Neutrophil (primary cell): ENCODE results near the gene IMPDH1.

Experiments
- H3K27ac ChIP-seq: fragments of 200-600 bp; sonication (generic); 2 replicates; pipeline ENCODE4 v1.5.1; 2016; ENCODE audit warnings: mild to moderate bottlenecking, moderate library complexity
- H3K27me3 ChIP-seq: fragments of 200-600 bp; sonication (generic); 2 replicates; pipeline ENCODE4 v1.6.0; 2016; ENCODE audit warnings: mild to moderate bottlenecking
- H3K36me3 ChIP-seq: fragments of 200-600 bp; sonication (generic); 2 replicates; pipeline ENCODE4 v1.5.1; 2017
- H3K4me1 ChIP-seq, 2 experiments: fragments of 200-600 bp in 1 of 2; sonication (generic) in 1 of 2; 1 replicate in 1 of 2; 2 replicates in 1 of 2; pipeline versions ENCODE4 v1.5.1 to v1.6.1; 2013 to 2016; ENCODE audit warnings: low read depth in 1 of 2, low read length in 1 of 2, mild to moderate bottlenecking in 1 of 2, moderate library complexity in 1 of 2; ENCODE audit not compliant: control insufficient read depth in 1 of 2, insufficient read depth in 1 of 2
- H3K4me3 ChIP-seq, 2 experiments: fragments of 200-600 bp in 1 of 2; sonication (generic) in 1 of 2; 1 replicate in 1 of 2; 2 replicates in 1 of 2; pipeline ENCODE4 v1.5.1; 2013 to 2016; ENCODE audit warnings: low read depth in 1 of 2, low read length in 1 of 2, mild to moderate bottlenecking in 1 of 2, moderate library complexity in 1 of 2
- H3K9me3 ChIP-seq: fragments of 200-600 bp; sonication (generic); 2 replicates; pipeline ENCODE4 v1.5.1; 2016
- TF ChIP-seq, protein P1 (sequence below): fragments of 200-600 bp; sonication (generic); IDR thresholded peaks from 2 replicates; pipeline ENCODE4 v1.5.1; 2016; ENCODE audit warnings: antibody characterized with exemption

Gene IMPDH1

DNA sequence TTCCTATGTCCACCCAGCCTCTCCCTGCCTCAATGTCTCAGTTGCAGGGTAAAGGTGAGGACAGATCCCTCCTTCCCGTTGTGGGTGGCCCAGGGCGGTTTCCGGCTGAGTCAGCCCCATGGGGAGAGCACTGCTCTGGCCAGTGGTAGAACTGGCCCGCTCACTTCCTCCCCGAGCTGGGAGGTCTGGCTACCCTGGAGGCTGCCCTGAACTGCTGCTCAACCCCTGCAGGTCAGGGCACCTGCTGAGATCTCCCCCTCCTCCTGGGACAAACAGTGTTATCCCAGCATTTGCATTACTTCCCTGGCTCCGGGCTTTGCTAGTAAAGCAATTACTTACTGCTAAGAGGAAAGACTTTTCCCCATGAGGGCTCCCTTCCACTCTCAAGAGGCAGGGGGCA lies 21.4 kb upstream of the IMPDH1 start:
- Histone ChIP-seq H3K9me3 (no peaks in the 10 kb centered on the region), H3K4me3 (no peak overlapping the region), H3K27me3 (no peaks in the 10 kb centered on the region), H3K4me1 (no peaks in the 10 kb centered on the region), H3K36me3 (no peaks in the 10 kb centered on the region), H3K27ac (no peak overlapping the region)
- TF ChIP-seq, protein P1, sequence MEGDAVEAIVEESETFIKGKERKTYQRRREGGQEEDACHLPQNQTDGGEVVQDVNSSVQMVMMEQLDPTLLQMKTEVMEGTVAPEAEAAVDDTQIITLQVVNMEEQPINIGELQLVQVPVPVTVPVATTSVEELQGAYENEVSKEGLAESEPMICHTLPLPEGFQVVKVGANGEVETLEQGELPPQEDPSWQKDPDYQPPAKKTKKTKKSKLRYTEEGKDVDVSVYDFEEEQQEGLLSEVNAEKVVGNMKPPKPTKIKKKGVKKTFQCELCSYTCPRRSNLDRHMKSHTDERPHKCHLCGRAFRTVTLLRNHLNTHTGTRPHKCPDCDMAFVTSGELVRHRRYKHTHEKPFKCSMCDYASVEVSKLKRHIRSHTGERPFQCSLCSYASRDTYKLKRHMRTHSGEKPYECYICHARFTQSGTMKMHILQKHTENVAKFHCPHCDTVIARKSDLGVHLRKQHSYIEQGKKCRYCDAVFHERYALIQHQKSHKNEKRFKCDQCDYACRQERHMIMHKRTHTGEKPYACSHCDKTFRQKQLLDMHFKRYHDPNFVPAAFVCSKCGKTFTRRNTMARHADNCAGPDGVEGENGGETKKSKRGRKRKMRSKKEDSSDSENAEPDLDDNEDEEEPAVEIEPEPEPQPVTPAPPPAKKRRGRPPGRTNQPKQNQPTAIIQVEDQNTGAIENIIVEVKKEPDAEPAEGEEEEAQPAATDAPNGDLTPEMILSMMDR, result no peak

DNA sequence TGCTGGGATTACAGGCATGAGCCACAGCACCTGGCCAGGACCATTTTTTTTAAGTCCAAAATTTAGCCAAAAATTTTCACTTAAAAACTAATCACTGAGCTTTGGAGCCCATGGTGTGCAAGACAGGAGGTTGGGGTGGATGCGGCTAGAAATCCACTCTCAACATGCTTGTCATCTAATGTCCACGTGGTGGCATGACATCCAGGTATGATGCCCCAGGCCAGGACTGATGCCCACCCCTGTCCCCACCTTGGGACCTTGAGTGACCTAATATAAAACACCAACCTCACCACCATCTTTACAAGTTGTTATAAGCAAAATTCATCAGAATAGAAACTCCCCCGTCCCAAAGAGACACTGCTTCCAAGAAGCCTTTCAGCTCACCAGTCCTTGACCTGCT lies 20.4 kb upstream of the IMPDH1 start:
- Histone ChIP-seq H3K4me3 (no peak overlapping the region), H3K27ac (no peak overlapping the region), H3K4me1 (no peaks in the 10 kb centered on the region), H3K27me3 (no peaks in the 10 kb centered on the region), H3K9me3 (no peaks in the 10 kb centered on the region), H3K36me3 (no peaks in the 10 kb centered on the region)
- TF ChIP-seq, protein P1, result no peak

DNA sequence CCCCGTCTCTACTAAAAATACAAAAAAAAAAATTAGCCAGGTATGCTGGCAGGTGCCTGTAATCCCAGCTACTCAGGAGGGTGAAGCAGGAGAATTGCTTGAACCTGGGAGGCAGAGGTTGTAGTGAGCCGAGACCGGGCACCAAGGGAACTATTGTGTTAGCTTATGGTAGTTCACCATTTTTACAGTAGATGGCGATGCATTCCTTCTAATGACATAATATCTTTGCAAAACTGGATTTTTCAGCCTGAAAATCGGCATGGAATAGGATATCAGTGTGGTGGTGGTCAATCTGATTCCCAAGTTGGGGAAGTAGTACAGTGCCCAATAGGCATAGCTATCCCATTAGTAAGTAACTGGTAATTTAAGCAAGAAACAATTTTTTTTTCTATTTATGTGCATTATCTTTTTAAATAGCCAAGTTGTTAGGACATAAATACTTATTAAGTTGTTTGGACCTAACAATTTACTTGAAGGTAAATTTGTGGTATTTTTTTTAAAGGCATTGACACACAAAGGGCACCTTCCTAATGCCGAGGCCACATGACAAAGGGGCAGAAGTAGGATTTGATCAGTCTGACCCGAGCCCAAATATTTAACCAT lies 17.6 kb upstream of the IMPDH1 start:
- TF ChIP-seq, protein P1, result peak; percentile 83
- H3K4me3 ChIP-seq, result no peak overlapping the region
- no peak overlapping the region for H3K27ac ChIP-seq
- H3K4me1 ChIP-seq, result no peaks in the 10 kb centered on the region
- no peaks in the 10 kb centered on the region for H3K27me3 ChIP-seq
- no peaks in the 10 kb centered on the region for H3K36me3 ChIP-seq
- H3K9me3 ChIP-seq, result no peaks in the 10 kb centered on the region

DNA sequence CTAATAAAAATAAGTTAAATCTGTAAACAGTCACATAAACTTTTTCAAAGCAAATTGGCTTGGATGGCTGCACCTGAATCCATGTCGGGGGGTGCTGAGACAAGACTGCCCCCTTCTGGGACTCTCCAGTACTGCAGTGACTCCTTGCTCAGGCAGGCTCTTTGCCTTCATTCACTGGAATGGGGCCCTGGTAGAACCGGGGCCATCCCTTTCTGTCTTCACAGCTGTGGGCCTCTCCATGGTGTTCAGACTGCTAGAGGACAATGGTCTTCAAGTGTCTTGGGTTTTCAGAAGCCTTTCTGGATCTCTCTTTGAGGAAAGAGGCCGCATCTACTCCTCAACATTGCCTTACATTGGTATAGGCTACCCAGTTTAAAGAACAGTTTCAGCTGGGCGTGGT lies 16.1 kb upstream of the IMPDH1 start:
- Histone ChIP-seq H3K4me3 (no peak overlapping the region), H3K4me1 (no peaks in the 10 kb centered on the region), H3K27ac (no peak overlapping the region), H3K36me3 (no peaks in the 10 kb centered on the region), H3K27me3 (no peaks in the 10 kb centered on the region), H3K9me3 (no peaks in the 10 kb centered on the region)
- TF ChIP-seq, protein P1, result peak; percentile 97

DNA sequence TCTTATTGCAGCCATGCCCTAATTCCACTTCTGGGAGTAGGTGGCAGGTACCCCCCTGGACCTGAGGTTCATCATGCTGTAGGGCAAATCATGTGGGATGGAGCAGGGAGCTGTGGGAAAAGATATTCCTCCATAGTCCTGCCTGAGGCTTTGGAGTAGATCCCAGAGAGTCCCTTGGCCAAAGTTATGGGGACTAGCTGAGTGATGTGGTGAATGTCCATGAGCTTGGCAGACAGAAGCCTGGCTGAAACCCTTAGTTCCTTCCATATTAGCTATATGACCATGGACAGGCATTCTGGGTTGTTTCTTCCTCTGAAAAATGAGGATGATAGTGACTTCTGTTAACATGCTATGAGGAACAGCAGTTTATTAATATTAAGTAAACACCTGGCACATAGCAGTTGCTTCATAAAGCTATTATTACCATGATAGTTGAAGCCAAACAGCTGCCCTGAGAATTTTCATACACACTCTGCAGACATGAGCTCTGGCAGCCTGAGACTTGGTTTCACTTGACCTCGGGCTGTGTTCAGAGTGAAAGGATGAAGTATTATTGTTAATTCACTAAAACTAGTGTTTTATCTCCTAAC lies 15.0 kb upstream of the IMPDH1 start:
- H3K4me3 ChIP-seq, result no peak overlapping the region
- H3K27ac ChIP-seq, result no peak overlapping the region
- H3K4me1 ChIP-seq, result no peaks in the 10 kb centered on the region
- no peaks in the 10 kb centered on the region for H3K9me3 ChIP-seq
- no peaks in the 10 kb centered on the region for H3K36me3 ChIP-seq
- TF ChIP-seq, protein P1, result no peak
- H3K27me3 ChIP-seq, result no peaks in the 10 kb centered on the region
